CD4-positive, alpha-beta T cell treated with Interleukin-1 beta for 1 hour (primary cell): ENCODE data around the gene RDH14.

Experiments used
- DNase-seq, 2 donors: peaks; one replicate each; pipeline ENCODE4 v3.0.0-alpha.2; 2020 to 2022

The RDH14 gene

DNA sequence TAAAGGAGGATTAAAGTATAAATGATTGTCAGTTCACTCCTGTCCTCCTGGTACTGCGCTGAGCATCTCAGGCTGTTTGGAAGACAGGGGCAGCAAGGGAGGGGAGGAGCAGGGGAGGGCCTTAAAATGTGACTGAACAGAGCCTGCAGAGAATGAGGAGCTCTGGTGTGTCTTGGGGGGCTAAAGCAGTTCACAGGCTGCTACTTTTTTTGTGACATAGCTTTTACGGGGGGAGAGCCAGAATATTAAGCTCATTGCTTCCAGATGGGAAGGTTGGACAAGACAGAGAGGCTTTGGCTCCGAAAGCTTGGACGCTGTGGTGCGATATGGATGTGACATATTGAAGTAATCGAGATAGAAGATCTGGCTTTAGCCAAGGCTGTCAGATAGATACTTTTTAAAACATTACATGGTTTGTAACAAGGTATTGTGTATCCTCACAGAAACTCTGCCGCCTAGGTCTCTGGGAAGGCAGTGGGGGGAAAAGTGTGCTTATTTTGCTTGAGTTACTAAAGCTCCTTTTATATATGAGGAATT is 40.5 kb downstream of the RDH14 start:
- DNase-seq, result no peak

DNA sequence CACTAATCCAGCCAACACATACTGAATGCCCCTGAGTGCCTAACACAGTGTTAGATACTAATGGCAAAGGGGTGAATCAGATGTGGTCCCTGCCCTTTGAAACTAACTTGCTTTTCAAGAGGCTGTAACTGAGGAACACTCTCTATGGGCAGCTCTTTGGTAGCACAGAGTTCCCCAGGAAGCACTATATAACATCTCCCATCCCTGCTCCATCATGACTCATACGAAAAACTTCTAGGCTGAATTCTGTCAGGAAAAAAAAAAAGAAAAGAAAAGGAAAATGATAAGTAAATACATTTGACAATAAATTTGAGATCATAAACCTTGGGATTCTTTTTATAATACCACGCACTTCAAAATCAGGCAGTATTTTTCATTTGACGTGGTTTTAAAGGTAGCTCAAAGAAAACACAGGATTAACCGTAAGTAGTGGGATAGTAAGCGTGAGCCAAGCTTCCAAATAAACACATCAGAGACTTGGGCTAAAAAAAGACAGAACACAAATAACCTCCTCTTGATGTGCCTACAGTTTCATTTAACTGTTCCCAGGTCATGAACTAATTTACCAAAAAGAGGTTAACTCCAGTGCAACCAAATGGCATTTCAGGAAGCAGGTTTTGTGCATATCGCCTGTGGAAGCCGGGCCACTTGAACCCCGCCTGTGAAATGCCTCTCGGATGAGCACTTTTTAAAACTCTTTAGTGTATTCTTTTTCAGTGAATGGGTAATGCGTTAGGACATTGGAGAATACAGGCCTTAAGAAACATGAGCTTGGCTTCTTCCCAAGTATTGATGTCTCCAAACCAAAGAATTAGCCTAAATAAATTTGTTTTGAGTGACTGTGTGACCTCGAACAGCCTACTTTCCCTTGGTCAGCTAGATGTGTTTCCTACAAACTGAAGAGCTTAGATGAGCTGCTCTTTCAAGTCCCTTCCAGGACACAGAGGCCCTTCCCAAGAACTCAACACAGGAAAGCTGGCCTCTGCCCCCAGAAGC is 42.0 kb downstream of the RDH14 start:
- no peak for DNase-seq

- DNase-seq, result no peak
These were observed 43.1 kb downstream of the RDH14 start for GRCh38 chr2:18517386-18517785.

DNA sequence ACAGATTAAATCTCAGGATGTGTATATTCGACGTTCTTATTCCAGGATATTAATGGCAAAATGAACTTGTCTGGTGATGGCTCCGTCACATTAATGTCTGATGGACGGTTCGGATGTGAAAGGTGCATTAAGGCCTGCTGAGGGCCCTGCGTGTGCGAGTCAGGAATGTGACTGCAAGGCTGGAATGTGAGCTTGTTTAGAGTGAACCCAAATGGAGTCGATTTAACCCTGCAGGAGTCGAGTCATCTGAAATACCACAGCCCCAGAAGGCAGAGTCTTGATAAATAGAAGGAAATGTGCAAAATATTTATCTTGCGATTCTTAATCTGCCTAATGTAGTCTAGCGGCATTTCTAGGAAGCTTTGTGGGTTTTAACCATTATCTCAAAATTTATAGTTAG is 44.3 kb downstream of the RDH14 start:
- no peak for DNase-seq

- DNase-seq, result no peak
These were observed 45.7 kb downstream of the RDH14 start for GRCh38 chr2:18514526-18515461.

GRCh38 chr2:18510775-18511174 is 49.7 kb downstream of the RDH14 start:
- DNase-seq, result no peak

GRCh38 chr2:18506883-18507509 is 53.5 kb downstream of the RDH14 start:
- DNase-seq, result no peak

GRCh38 chr2:18505703-18506341 is 54.6 kb downstream of the RDH14 start:
- DNase-seq, result no peak
